ENCODE results near the gene TMEM154.

Gene TMEM154

GRCh38 chr4:152679414-152680281, at the start of gene TMEM154:
Gene TMEM154 (minus strand): TSS chr4:152679997. CDS start chr4:152679933, 64 bp downstream.
- peak within 1 kb of the TSS; percentile 75 for H3K27ac ChIP-seq
- TF ChIP-seq, protein P1, sequence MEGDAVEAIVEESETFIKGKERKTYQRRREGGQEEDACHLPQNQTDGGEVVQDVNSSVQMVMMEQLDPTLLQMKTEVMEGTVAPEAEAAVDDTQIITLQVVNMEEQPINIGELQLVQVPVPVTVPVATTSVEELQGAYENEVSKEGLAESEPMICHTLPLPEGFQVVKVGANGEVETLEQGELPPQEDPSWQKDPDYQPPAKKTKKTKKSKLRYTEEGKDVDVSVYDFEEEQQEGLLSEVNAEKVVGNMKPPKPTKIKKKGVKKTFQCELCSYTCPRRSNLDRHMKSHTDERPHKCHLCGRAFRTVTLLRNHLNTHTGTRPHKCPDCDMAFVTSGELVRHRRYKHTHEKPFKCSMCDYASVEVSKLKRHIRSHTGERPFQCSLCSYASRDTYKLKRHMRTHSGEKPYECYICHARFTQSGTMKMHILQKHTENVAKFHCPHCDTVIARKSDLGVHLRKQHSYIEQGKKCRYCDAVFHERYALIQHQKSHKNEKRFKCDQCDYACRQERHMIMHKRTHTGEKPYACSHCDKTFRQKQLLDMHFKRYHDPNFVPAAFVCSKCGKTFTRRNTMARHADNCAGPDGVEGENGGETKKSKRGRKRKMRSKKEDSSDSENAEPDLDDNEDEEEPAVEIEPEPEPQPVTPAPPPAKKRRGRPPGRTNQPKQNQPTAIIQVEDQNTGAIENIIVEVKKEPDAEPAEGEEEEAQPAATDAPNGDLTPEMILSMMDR (conservative IDR thresholded peaks at IDR 0.05) = no peak

- TF ChIP-seq, protein P1 (conservative IDR thresholded peaks at IDR 0.05) = no peak
- no peak overlapping the region for H3K27ac ChIP-seq
Measured at GRCh38 chr4:152729466-152729865, 49.7 kb upstream of the TMEM154 start.

GRCh38 chr4:152728343-152728742, 48.5 kb upstream of the TMEM154 start:
- TF ChIP-seq, protein P1 (conservative IDR thresholded peaks at IDR 0.05) = no peak
- H3K27ac ChIP-seq = no peak overlapping the region

- TF ChIP-seq, protein P1 (conservative IDR thresholded peaks at IDR 0.05) = no peak
- H3K27ac ChIP-seq = no peak overlapping the region
Measured at GRCh38 chr4:152727784-152728183, 48.0 kb upstream of the TMEM154 start.

DNA sequence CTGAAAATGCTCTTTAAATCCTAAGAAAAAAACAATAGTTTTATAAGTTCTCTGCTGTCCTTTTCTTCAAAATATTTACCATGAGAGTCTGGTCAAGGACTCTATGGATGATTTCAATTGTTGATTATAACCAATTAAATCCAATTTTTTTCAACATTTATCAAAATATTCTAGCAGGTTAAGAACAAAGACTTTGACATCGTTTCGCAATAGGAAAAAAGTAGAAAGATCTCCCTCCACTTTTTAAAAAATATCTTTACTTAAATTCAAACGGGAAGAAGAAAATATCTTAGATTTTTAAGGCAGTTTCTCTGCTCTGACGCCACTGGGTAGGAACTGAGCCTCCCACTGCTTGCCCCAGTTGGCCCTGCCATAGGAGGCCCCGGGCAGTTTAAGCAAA, 44.7 kb upstream of the TMEM154 start:
- TF ChIP-seq, protein P1 (conservative IDR thresholded peaks at IDR 0.05) = no peak
- H3K27ac ChIP-seq = no peak overlapping the region

DNA sequence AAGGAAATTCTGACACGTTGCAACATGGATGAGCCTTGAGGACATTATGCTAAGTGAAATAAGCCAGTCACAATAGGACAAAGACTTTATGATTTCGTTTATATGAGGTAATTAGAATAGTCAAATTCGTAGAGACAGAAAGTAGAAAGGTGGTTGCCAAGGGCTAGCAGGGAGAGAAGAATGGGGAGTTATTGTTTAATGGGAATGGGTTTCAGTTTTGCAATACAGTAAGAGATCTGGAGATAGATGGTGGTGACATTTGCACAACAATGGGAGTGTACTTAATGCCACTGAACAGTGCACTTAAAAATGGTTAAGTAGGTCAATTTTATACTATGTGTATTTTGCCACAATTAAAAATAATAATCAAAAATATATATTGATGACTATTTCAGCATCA, 43.4 kb upstream of the TMEM154 start:
- TF ChIP-seq, protein P1 (conservative IDR thresholded peaks at IDR 0.05) = no peak
- H3K27ac ChIP-seq = no peak overlapping the region

GRCh38 chr4:152719801-152720556, 40.2 kb upstream of the TMEM154 start:
- TF ChIP-seq, protein P1 (conservative IDR thresholded peaks at IDR 0.05) = no peak

More at GRCh38 chr4:152719801-152720556, 40.2 kb upstream of the TMEM154 start:
- H3K27ac ChIP-seq = peak overlapping the region; percentile 53
